Tibial artery (tissue), 4 donors: Measurements from ENCODE around the gene KNG1.
"Not testable (repeated sequence)": the region's sequence is repeated elsewhere in the genome, so short reads cannot be mapped to it uniquely, and the experiment has no call there.

Source experiments
- DNase-seq, 2 donors: peaks; one replicate each; pipeline ENCODE4 v3.0.0-alpha.2; 2019
- H3K27ac ChIP-seq, 2 donors: fragments of 200-600 bp; sonication (generic) in 1 of 2; 1 replicate in 1 of 2; 2 replicates in 1 of 2; pipeline ENCODE4 v1.5.1; 2018 to 2019; ENCODE audit warnings: mild to moderate bottlenecking in 1 of 2
- H3K27me3 ChIP-seq, 2 donors: fragments of 200-600 bp; sonication (generic) in 1 of 2; one replicate each; pipeline versions ENCODE4 v1.5.1 to v1.6.0; 2016 to 2019
- H3K36me3 ChIP-seq, 3 donors: fragments of 200-600 bp; sonication (generic) in 2 of 3; one replicate each; pipeline ENCODE4 v1.5.1; 2016 to 2019; ENCODE audit warnings: mild to moderate bottlenecking in 2 of 3
- H3K4me1 ChIP-seq, 4 donors: fragments of 200-600 bp; sonication (generic) in 2 of 4; 1 replicate in 3 of 4; 2 replicates in 1 of 4; pipeline ENCODE4 v1.5.1; 2016 to 2019
- H3K4me3 ChIP-seq, 2 donors: fragments of 200-600 bp; sonication (generic) in 1 of 2; 1 replicate in 1 of 2; 2 replicates in 1 of 2; pipeline ENCODE4 v1.5.1; 2018 to 2019; ENCODE audit warnings: mild to moderate bottlenecking in 2 of 2
- H3K9me3 ChIP-seq, 3 donors: fragments of 200-600 bp; sonication (generic) in 1 of 3; one replicate each; pipeline ENCODE4 v1.5.1; 2016 to 2019
- CTCF ChIP-seq, 2 experiments: fragments of 200-600 bp in 1 of 2; fragments of 450-650 bp in 1 of 2; IDR thresholded peaks; one replicate each; pipeline ENCODE4 v1.5.1; 2017 to 2019; ENCODE audit warnings: antibody characterized with exemption in 2 of 2, mild to moderate bottlenecking in 1 of 2, moderate library complexity in 1 of 2
- intact Hi-C: fragments of 100-400 bp; cut with DNase I; formaldehyde crosslinking; loops from one replicate; pipeline ENCODE4 v1.15.0; 2023; ENCODE audit warnings: low total_unique reads

KNG1 gene

GRCh38 chr3:186687120-186687651 lies 30.0 kb upstream of the KNG1 start:
- no peak for TF ChIP-seq CTCF (IDR thresholded peaks at IDR 0.05)
- H3K36me3 ChIP-seq, result no peaks in the 10 kb centered on the region
- no peak for DNase-seq
- H3K9me3 ChIP-seq, result no peaks in the 10 kb centered on the region
- H3K4me3 ChIP-seq, result no peak overlapping the region
- H3K27me3 ChIP-seq, result peaks cover 0 to 32% of the 10 kb centered on the region in 2 donors
- H3K4me1 ChIP-seq, result no peaks in the 10 kb centered on the region
- intact Hi-C loops, result no loop called here
- H3K27ac ChIP-seq, result no peak overlapping the region

- H3K36me3 ChIP-seq, DNase-seq, H3K4me1 ChIP-seq, H3K9me3 ChIP-seq, H3K27ac ChIP-seq, intact Hi-C loops, H3K4me3 ChIP-seq: not testable (repeated sequence)
- peaks cover 0 to 18% of the 10 kb centered on the region in 2 donors for H3K27me3 ChIP-seq
Measured at GRCh38 chr3:186690304-186690703, 26.9 kb upstream of the KNG1 start.

- H3K9me3 ChIP-seq, result no peaks in the 10 kb centered on the region
- H3K36me3 ChIP-seq, result no peaks in the 10 kb centered on the region
- H3K27ac ChIP-seq, result no peak overlapping the region
- no peak for DNase-seq
- intact Hi-C loops, result no loop called here
- no peaks in the 10 kb centered on the region for H3K4me1 ChIP-seq
- H3K27me3 ChIP-seq, result peaks cover 0 to 10% of the 10 kb centered on the region in 2 donors
- no peak overlapping the region for H3K4me3 ChIP-seq
- no peak for TF ChIP-seq CTCF (IDR thresholded peaks at IDR 0.05)
Measured at GRCh38 chr3:186691676-186692075, 25.5 kb upstream of the KNG1 start.

- intact Hi-C loops, result no loop called here
- no peak for DNase-seq
- H3K36me3 ChIP-seq, result no peaks in the 10 kb centered on the region
- no peak for TF ChIP-seq CTCF (IDR thresholded peaks at IDR 0.05)
- H3K27ac ChIP-seq, result no peak overlapping the region
- no peaks in the 10 kb centered on the region for H3K9me3 ChIP-seq
- peaks cover 0 to 3% of the 10 kb centered on the region in 2 donors for H3K27me3 ChIP-seq
- H3K4me3 ChIP-seq, result no peak overlapping the region
- no peaks in the 10 kb centered on the region for H3K4me1 ChIP-seq
Measured at GRCh38 chr3:186693843-186694242, 23.3 kb upstream of the KNG1 start.

GRCh38 chr3:186694288-186695032 lies 22.7 kb upstream of the KNG1 start:
- Histone ChIP-seq H3K9me3 (no peaks in the 10 kb centered on the region), H3K27me3 (peaks cover 0 to 3% of the 10 kb centered on the region in 2 donors), H3K4me1 (no peaks in the 10 kb centered on the region), H3K27ac (no peak overlapping the region), H3K4me3 (no peak overlapping the region), H3K36me3 (no peaks in the 10 kb centered on the region)
- DNase-seq, result no peak
- TF ChIP-seq CTCF (IDR thresholded peaks at IDR 0.05), result no peak
- intact Hi-C loops, result no loop called here

- intact Hi-C loops, result no loop called here
- peaks cover 0 to 3% of the 10 kb centered on the region in 2 donors for H3K27me3 ChIP-seq
- no peak overlapping the region for H3K4me3 ChIP-seq
- no peak for DNase-seq
- H3K4me1 ChIP-seq, result no peaks in the 10 kb centered on the region
- H3K9me3 ChIP-seq, result no peaks in the 10 kb centered on the region
- H3K36me3 ChIP-seq, result no peaks in the 10 kb centered on the region
- TF ChIP-seq CTCF (IDR thresholded peaks at IDR 0.05), result no peak
- no peak overlapping the region for H3K27ac ChIP-seq
Measured at GRCh38 chr3:186696522-186696921, 20.6 kb upstream of the KNG1 start.
